MCF 10A (cell line): ENCODE measurements around the gene NBEAL1. TPM values are rescaled to one million over a fixed set of nuclear protein-coding genes. Genes with fewer than 3 reads are reported as not detected.
A peak's percentile ranks its signal among the peaks of the same experiment; 100 is the strongest.
"Not testable (repeated sequence)": the region's sequence is repeated elsewhere in the genome, so short reads cannot be mapped to it uniquely, and the experiment has no call there.

Source experiments
- Bru-seq: library from RNA; stranded (reverse); fragments of 400-500 nt; gene quantifications from one replicate; lab custom pipeline; 2021; lab: Mats Ljungman, UMichigan
- BruChase-seq, 2 experiments: library from RNA; stranded (reverse); fragments of 400-500 nt; gene quantifications; one replicate each; lab custom pipeline; 2021; lab: Mats Ljungman, UMichigan
- BruUV-seq: library from RNA; stranded (reverse); fragments of 400-500 nt; replicated peaks from 2 replicates; lab custom pipeline; 2021; lab: Mats Ljungman, UMichigan
- CTCF ChIA-PET: fragments of 300-600 bp; sonication (Branson Sonifier 250); formaldehyde crosslinking; extraction: SDS; loops from one replicate; lab custom pipeline; 2021; ENCODE audit warnings: antibody characterized with exemption, inconsistent platforms; lab: Yijun Ruan, JAX
- POLR2A ChIA-PET: fragments of 300-600, 350-650 bp; sonication (Branson Sonifier 250); formaldehyde crosslinking; extraction: SDS; loops from one replicate; lab custom pipeline; 2020; ENCODE audit warnings: antibody characterized with exemption, inconsistent platforms; lab: Yijun Ruan, JAX
- DNase-seq: peaks from one replicate; pipeline ENCODE4 v3.0.0-alpha.2; 2018; ENCODE audit not compliant: unreplicated experiment
- H3K27ac Mint-ChIP-seq: one replicate; pipeline ENCODE4 v1.8.0; 2022; ENCODE audit warnings: mild to moderate bottlenecking, low read depth, mixed read lengths; ENCODE audit not compliant: unreplicated experiment
- H3K27me3 Mint-ChIP-seq: one replicate; pipeline ENCODE4 v1.8.0; 2022; ENCODE audit warnings: mixed read lengths; ENCODE audit not compliant: insufficient read depth, unreplicated experiment
- H3K36me3 Mint-ChIP-seq: one replicate; pipeline ENCODE4 v1.8.0; 2022; ENCODE audit warnings: mild to moderate bottlenecking, moderate library complexity, mixed read lengths; ENCODE audit not compliant: insufficient read depth, unreplicated experiment
- H3K4me1 Mint-ChIP-seq: one replicate; pipeline ENCODE4 v1.8.0; 2022; ENCODE audit warnings: mixed read lengths; ENCODE audit not compliant: insufficient read depth, unreplicated experiment
- H3K4me3 Mint-ChIP-seq: one replicate; pipeline ENCODE4 v1.8.0; 2022; ENCODE audit warnings: mild to moderate bottlenecking, moderate library complexity, mixed read lengths; ENCODE audit not compliant: unreplicated experiment
- H3K9me3 Mint-ChIP-seq: one replicate; pipeline ENCODE4 v1.8.0; 2022; ENCODE audit warnings: mixed read lengths; ENCODE audit not compliant: unreplicated experiment
- CTCF ChIP-seq: fragments of 200-600 bp; IDR thresholded peaks from one replicate; pipeline ENCODE4 v1.8.0; 2022; ENCODE audit warnings: antibody characterized with exemption, mild to moderate bottlenecking; ENCODE audit not compliant: unreplicated experiment
- intact Hi-C: fragments of 100-400 bp; cut with micrococcal nuclease; formaldehyde crosslinking; loops from 2 replicates; pipeline ENCODE4 v1.14.1; 2022
- long read RNA-seq: library from polyadenylated mRNA; stranded (forward); transcript quantifications from one replicate; pipeline ENCODE4 v2.0.0, GENCODE V29; 2022
- total RNA-seq: library from RNA; stranded (reverse); gene quantifications from 2 replicates; pipeline ENCODE4 v1.2.3, GENCODE V29; 2022

Gene NBEAL1
- total RNA-seq (18.8 and 20.4 TPM in 2 replicates), Bru-seq, nascent RNA (percentile 71 among the genes with signal in this experiment), BruChase-seq, experiment 1, labeled RNA remaining after a 6-hour chase (percentile 72 among the genes with signal in this experiment), BruChase-seq, experiment 2, labeled RNA remaining after a 2-hour chase (percentile 78 among the genes with signal in this experiment)
- long read RNA-seq, partial matches to known transcripts, result 2 of 11 reads
- long read RNA-seq, other reads (novel, unspliced or antisense), result 8 of 11 reads

GRCh38 chr2:203014456-203015199 lies at the start of gene NBEAL1:
Gene NBEAL1, plus strand, starts transcription at chr2:203014875. Its CDS starts 1,510 bp downstream, at chr2:203016385.
- Mint-ChIP-seq H3K9me3 (no peaks in the 10 kb centered on the region), H3K4me3 (peak within 1 kb of the TSS; percentile 98), H3K27ac (peak within 1 kb of the TSS; percentile 99), H3K27me3 (no peaks in the 10 kb centered on the region), H3K4me1 (peaks cover 30% of the 10 kb centered on the region), H3K36me3 (peaks cover 5% of the 10 kb centered on the region)
- DNase-seq, result peak; percentile 97
- TF ChIP-seq CTCF, result no peak
- CTCF ChIA-PET, result interaction anchor here (0.5 kb wide), 1 partner anchor 13 kb away, joined by 6 read pairs; no protein-coding TSS in a partner anchor
- POLR2A ChIA-PET, result interaction anchor here (0.6 to 5.7 kb wide), 16 partner anchors 11 to 638 kb away, joined by 3 to 41 read pairs (median 4); partner anchors contain the start of genes BMPR2, CARF and WDR12
- no TSS peak for BruUV-seq
- intact Hi-C loops, result loop anchor here (2.0 to 5.0 kb wide), 2 partner anchors 104 to 637 kb away; partner anchors contain the start of genes BMPR2 and WDR12

- no TSS peak for BruUV-seq
- H3K9me3 Mint-ChIP-seq, result no peaks in the 10 kb centered on the region
- H3K4me1 Mint-ChIP-seq, result no peaks in the 10 kb centered on the region
- no peak for TF ChIP-seq CTCF
- H3K27ac Mint-ChIP-seq, result no peak overlapping the region
- H3K36me3 Mint-ChIP-seq, result peaks cover 5% of the 10 kb centered on the region
- CTCF ChIA-PET, result interaction anchor here (1.1 kb wide), 1 partner anchor 38 kb away, joined by 3 read pairs; no protein-coding TSS in a partner anchor
- no peak overlapping the region for H3K4me3 Mint-ChIP-seq
- intact Hi-C loops, result no loop called here
- DNase-seq, result peak; percentile 41
- no peaks in the 10 kb centered on the region for H3K27me3 Mint-ChIP-seq
- POLR2A ChIA-PET, result interaction anchor here (0.7 to 0.8 kb wide), 2 partner anchors 21 to 359 kb away, joined by 4 to 5 read pairs; no protein-coding TSS in a partner anchor
Observed at GRCh38 chr2:202965810-202966460, 48.7 kb upstream of the NBEAL1 start.

- not testable (repeated sequence) for H3K9me3 Mint-ChIP-seq
Observed at GRCh38 chr2:202969404-202969803, 45.3 kb upstream of the NBEAL1 start.

GRCh38 chr2:202976809-202977208 lies 37.9 kb upstream of the NBEAL1 start:
- intact Hi-C loops, result no loop called here
- no TSS peak for BruUV-seq
- TF ChIP-seq CTCF, result no peak
- Mint-ChIP-seq H3K4me1 (no peaks in the 10 kb centered on the region), H3K9me3 (no peaks in the 10 kb centered on the region), H3K27me3 (no peaks in the 10 kb centered on the region), H3K36me3 (peaks cover 15% of the 10 kb centered on the region), H3K27ac (no peak overlapping the region), H3K4me3 (no peak overlapping the region)
- CTCF ChIA-PET, result no interaction called here
- POLR2A ChIA-PET, result interaction anchor here (0.8 to 1.1 kb wide), 2 partner anchors 18 to 65 kb away, joined by 3 read pairs; partner anchors contain the start of genes CARF and WDR12
- no peak for DNase-seq

More at GRCh38 chr2:202969404-202969803, 45.3 kb upstream of the NBEAL1 start:
- intact Hi-C loops, H3K4me3 Mint-ChIP-seq, H3K27ac Mint-ChIP-seq, H3K36me3 Mint-ChIP-seq, BruUV-seq, H3K27me3 Mint-ChIP-seq, DNase-seq, H3K4me1 Mint-ChIP-seq, CTCF ChIA-PET: not testable (repeated sequence)
- POLR2A ChIA-PET, result interaction anchor here (1.2 kb wide), 1 partner anchor 20 kb away, joined by 3 read pairs; no protein-coding TSS in a partner anchor
